GM12891 (cell line): ENCODE measurements around the gene HINT2.

Experiments
- DNase-seq: peaks from one replicate; pipeline ENCODE4 v3.0.0; 2011; ENCODE audit warnings: low spot score; ENCODE audit not compliant: insufficient read length
- FAIRE-seq: peaks from 2 replicates; lab custom pipeline; 2011; peaks lifted over from hg19 to GRCh38; lab: Jason Lieb, UNC
- PAX5 ChIP-seq: IDR thresholded peaks from 2 replicates; pipeline ENCODE4 v1.6.1; 2011; ENCODE audit warnings: low read length, moderate library complexity, mild to moderate bottlenecking; ENCODE audit not compliant: insufficient read depth, severe bottlenecking
- POLR2A ChIP-seq: IDR thresholded peaks from 2 replicates; pipeline ENCODE4 v1.6.1; 2011; ENCODE audit warnings: low read depth, low read length, control low read depth
- POLR2AphosphoS5 ChIP-seq: IDR thresholded peaks from 2 replicates; pipeline ENCODE4 v1.6.1; 2011; ENCODE audit warnings: low read depth, low read length, control low read depth
- POU2F2 ChIP-seq: IDR thresholded peaks from 2 replicates; pipeline ENCODE4 v1.6.1; 2011; ENCODE audit warnings: low read depth, mild to moderate bottlenecking, control low read depth, low read length, moderate library complexity
- SPI1 ChIP-seq: IDR thresholded peaks from 2 replicates; pipeline ENCODE4 v1.6.1; 2011; ENCODE audit warnings: low read depth, low read length, control low read depth
- TAF1 ChIP-seq: IDR thresholded peaks from 2 replicates; pipeline ENCODE4 v1.6.1; 2011; ENCODE audit warnings: low read depth, low read length, control low read depth

HINT2 gene

GRCh38 chr9:35795695-35796094 is 19.1 kb downstream of the HINT2 start:
- TF ChIP-seq TAF1 (no peak), POU2F2 (no peak), PAX5 (no peak), POLR2A (no peak), SPI1 (no peak), POLR2AphosphoS5 (no peak)
- FAIRE-seq (no peak), DNase-seq (no peak)

- TF ChIP-seq TAF1 (no peak), POU2F2 (no peak), PAX5 (no peak), POLR2AphosphoS5 (no peak), POLR2A (no peak), SPI1 (no peak)
- FAIRE-seq, result no peak
- DNase-seq, result no peak
Measured at GRCh38 chr9:35793461-35793860, 21.4 kb downstream of the HINT2 start.

- TF ChIP-seq PAX5 (no peak), POLR2AphosphoS5 (no peak), POU2F2 (no peak), TAF1 (no peak), SPI1 (no peak), POLR2A (no peak)
- no peak for DNase-seq
- FAIRE-seq, result no peak
Measured at GRCh38 chr9:35792826-35793225, 22.0 kb downstream of the HINT2 start.

GRCh38 chr9:35792024-35792813 is 22.6 kb downstream of the HINT2 start:
- no peak for FAIRE-seq
- no peak for TF ChIP-seq SPI1
- no peak for TF ChIP-seq POLR2AphosphoS5
- no peak for DNase-seq

GRCh38 chr9:35791297-35791921 is 23.4 kb downstream of the HINT2 start, which contains the start of gene NPR2:
Gene NPR2, plus strand, starts transcription at chr9:35791591. Its CDS starts 818 bp downstream, at chr9:35792409.
- no peak for DNase-seq
- no peak for TF ChIP-seq POU2F2
- no peak for TF ChIP-seq TAF1
- TF ChIP-seq POLR2A, result no peak
- TF ChIP-seq PAX5, result no peak
- no peak for TF ChIP-seq SPI1
- no peak for TF ChIP-seq POLR2AphosphoS5
- no peak for FAIRE-seq

- FAIRE-seq (peak; percentile 94), DNase-seq (peak; percentile 72)
- TF ChIP-seq POU2F2 (no peak), POLR2A (no peak), PAX5 (no peak), POLR2AphosphoS5 (no peak), SPI1 (no peak), TAF1 (no peak)
Measured at GRCh38 chr9:35790385-35791296, 24.2 kb downstream of the HINT2 start.

GRCh38 chr9:35790025-35790384 is 24.8 kb downstream of the HINT2 start:
- FAIRE-seq (no peak), DNase-seq (no peak)
- TF ChIP-seq SPI1 (no peak), POLR2A (no peak), PAX5 (no peak), TAF1 (no peak), POLR2AphosphoS5 (no peak), POU2F2 (no peak)

GRCh38 chr9:35789541-35789940 is 25.3 kb downstream of the HINT2 start:
- no peak for FAIRE-seq
- no peak for DNase-seq
- TF ChIP-seq POLR2A, result no peak

- FAIRE-seq (no peak), DNase-seq (no peak)
- TF ChIP-seq SPI1, result no peak
- TF ChIP-seq POU2F2, result no peak
- no peak for TF ChIP-seq PAX5
- no peak for TF ChIP-seq POLR2AphosphoS5
- TF ChIP-seq POLR2A, result no peak
- no peak for TF ChIP-seq TAF1
Measured at GRCh38 chr9:35783418-35783817, 31.4 kb downstream of the HINT2 start.

GRCh38 chr9:35781066-35781465 is 33.8 kb downstream of the HINT2 start:
- DNase-seq (no peak), FAIRE-seq (no peak)
- TF ChIP-seq SPI1, result no peak
- no peak for TF ChIP-seq PAX5
- TF ChIP-seq POU2F2, result no peak
- no peak for TF ChIP-seq POLR2A
- no peak for TF ChIP-seq POLR2AphosphoS5
- TF ChIP-seq TAF1, result no peak
